CD4-positive, alpha-beta T cell treated with Interleukin-17A for 4 hours (primary cell): ENCODE measurements around the gene UBTF.

ENCODE experiments used
- DNase-seq: peaks from one replicate; pipeline ENCODE4 v3.0.0-alpha.2; 2020; ENCODE audit warnings: mixed read lengths

UBTF gene

GRCh38 chr17:44212507-44213402, 6.7 kb downstream of the UBTF start:
- DNase-seq, result no peak

GRCh38 chr17:44211281-44212265, 7.9 kb downstream of the UBTF start:
- no peak for DNase-seq

GRCh38 chr17:44210342-44211192, 8.9 kb downstream of the UBTF start:
- peak; percentile 94 for DNase-seq

GRCh38 chr17:44209786-44210341, 9.6 kb downstream of the UBTF start:
- DNase-seq, result no peak

GRCh38 chr17:44207743-44208142, 11.7 kb downstream of the UBTF start:
- no peak for DNase-seq

- DNase-seq, result no peak
Observed at GRCh38 chr17:44207319-44207718, 12.2 kb downstream of the UBTF start.

- DNase-seq, result no peak
Observed at GRCh38 chr17:44206825-44207155, 12.7 kb downstream of the UBTF start.

- DNase-seq, result no peak
Observed at GRCh38 chr17:44205962-44206824, 13.3 kb downstream of the UBTF start.

- no peak for DNase-seq
Observed at GRCh38 chr17:44204441-44204882, 15.0 kb downstream of the UBTF start.

GRCh38 chr17:44203731-44204440, 15.6 kb downstream of the UBTF start:
- peak; percentile 61 for DNase-seq

- DNase-seq, result no peak
Observed at GRCh38 chr17:44202756-44203155, 16.7 kb downstream of the UBTF start.

- no peak for DNase-seq
Observed at GRCh38 chr17:44200478-44201155, 18.9 kb downstream of the UBTF start.

GRCh38 chr17:44199553-44200477, 19.7 kb downstream of the UBTF start, which contains the start of gene ATXN7L3:
TSS of gene ATXN7L3 (minus strand) at chr17:44199884. CDS start at chr17:44198070, 1,814 bp downstream.
- DNase-seq, result peak; percentile 100

GRCh38 chr17:44198721-44199552, 20.5 kb downstream of the UBTF start:
- peak; percentile 84 for DNase-seq

- peak; percentile 73 for DNase-seq
Observed at GRCh38 chr17:44197980-44198720, 21.3 kb downstream of the UBTF start.

GRCh38 chr17:44197107-44197506, 22.4 kb downstream of the UBTF start:
- DNase-seq, result no peak
